ENCODE data around the gene ASB16. TPM values are rescaled to one million over a fixed set of nuclear protein-coding genes. Genes with fewer than 3 reads are reported as not detected.

Gene ASB16
- total RNA-seq, 2 donors from 2014 or later = 2.3 to 3.9 TPM

DNA sequence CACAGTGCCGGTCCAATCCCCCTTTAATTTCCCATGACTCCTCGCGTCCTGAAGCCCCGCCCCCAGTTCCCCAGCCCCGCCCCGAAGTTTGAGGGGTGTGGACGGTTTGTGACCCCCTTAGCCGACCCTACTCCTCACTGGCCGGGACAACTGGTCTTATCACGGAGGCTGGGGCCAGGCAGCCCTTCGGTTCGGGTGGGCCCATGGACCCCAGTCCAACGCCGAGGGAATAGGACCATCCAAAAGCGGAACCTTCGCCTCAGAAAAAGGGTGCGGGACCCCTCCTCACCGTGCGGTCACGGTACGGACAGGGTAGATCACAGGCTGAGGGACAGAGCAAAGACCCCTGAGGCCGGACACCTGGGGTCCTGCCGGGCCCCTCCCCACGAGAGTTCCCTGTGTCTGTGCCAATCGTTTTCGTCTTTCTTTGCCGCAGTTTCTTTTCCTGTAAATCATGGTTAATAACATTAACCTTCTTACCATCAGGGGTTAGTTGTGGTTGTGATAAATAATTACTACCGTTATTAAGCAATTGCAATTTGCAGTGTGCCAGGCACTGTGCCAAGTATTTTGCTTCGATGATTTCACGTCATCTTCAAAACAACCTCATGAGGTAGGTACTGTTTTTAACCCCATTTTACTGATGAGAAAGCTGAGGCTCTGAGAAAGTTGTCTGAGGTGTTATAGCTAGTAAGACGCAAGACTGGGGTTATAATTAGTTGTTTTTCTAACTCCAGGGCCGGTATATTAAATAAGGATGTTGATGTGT, 16.8 kb downstream of the ASB16 start:
- ATAC-seq (ENCODE audit: insufficient number of reproducible peaks, low FRiP score, low read depth) = peak; percentile 57
- DNase-seq (ENCODE audit: low spot score) = no peak
- TF ChIP-seq, protein P1, sequence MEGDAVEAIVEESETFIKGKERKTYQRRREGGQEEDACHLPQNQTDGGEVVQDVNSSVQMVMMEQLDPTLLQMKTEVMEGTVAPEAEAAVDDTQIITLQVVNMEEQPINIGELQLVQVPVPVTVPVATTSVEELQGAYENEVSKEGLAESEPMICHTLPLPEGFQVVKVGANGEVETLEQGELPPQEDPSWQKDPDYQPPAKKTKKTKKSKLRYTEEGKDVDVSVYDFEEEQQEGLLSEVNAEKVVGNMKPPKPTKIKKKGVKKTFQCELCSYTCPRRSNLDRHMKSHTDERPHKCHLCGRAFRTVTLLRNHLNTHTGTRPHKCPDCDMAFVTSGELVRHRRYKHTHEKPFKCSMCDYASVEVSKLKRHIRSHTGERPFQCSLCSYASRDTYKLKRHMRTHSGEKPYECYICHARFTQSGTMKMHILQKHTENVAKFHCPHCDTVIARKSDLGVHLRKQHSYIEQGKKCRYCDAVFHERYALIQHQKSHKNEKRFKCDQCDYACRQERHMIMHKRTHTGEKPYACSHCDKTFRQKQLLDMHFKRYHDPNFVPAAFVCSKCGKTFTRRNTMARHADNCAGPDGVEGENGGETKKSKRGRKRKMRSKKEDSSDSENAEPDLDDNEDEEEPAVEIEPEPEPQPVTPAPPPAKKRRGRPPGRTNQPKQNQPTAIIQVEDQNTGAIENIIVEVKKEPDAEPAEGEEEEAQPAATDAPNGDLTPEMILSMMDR (IDR thresholded peaks at IDR 0.05) = no peak
- Histone ChIP-seq H3K27me3 (replicated peaks; ENCODE audit: insufficient read depth) (no peaks in the 10 kb centered on the region), H3K36me3 (peaks cover 14% of the 10 kb centered on the region), H3K9me3 (no peaks in the 10 kb centered on the region), H3K4me1 (ENCODE audit: control insufficient read depth in 1 of 2, low read depth in 2 of 2) (peaks cover 20 to 35% of the 10 kb centered on the region in 2 donors), H3K4me3 (peak overlapping the region; percentile 99), H3K27ac (peak overlapping the region; percentile 97 to 98)

DNA sequence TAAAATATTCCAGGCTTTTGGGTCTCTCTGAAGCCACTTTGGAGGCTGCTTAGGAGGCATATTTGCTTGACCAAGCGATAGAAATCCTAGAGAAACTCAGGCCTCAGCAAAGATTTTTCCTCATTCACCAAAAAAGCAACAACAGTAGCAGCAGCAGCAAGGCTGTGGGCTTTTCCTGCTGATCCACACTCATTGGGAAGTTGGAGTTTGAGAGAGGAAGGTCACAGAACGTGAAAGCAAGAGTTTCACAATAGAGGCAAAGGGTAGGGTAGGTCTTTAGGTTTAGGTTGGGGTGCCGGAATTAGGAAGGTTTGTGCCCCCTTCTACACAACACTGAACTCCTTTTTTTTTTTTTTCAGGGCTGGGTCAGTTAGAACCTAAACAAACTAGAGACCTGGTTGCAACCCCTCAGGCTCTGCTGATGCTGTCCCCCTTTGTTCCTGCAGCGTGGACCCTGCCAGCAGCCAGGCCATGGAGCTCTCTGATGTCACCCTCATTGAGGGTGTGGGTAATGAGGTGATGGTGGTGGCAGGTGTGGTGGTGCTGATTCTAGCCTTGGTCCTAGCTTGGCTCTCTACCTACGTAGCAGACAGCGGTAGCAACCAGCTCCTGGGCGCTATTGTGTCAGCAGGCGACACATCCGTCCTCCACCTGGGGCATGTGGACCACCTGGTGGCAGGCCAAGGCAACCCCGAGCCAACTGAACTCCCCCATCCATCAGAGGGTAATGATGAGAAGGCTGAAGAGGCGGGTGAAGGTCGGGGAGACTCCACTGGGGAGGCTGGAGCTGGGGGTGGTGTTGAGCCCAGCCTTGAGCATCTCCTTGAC, 18.3 kb downstream of the ASB16 start:
- DNase-seq (ENCODE audit: low spot score) = no peak
- Histone ChIP-seq H3K4me1 (ENCODE audit: control insufficient read depth in 1 of 2, low read depth in 2 of 2) (peaks cover 20 to 35% of the 10 kb centered on the region in 2 donors), H3K4me3 (peak overlapping the region; percentile 99), H3K36me3 (peaks cover 26% of the 10 kb centered on the region), H3K9me3 (no peaks in the 10 kb centered on the region), H3K27me3 (replicated peaks; ENCODE audit: insufficient read depth) (no peaks in the 10 kb centered on the region), H3K27ac (peak overlapping the region; percentile 97 to 98)
- no peak for ATAC-seq (ENCODE audit: insufficient number of reproducible peaks, low FRiP score, low read depth)
- TF ChIP-seq, protein P1 (IDR thresholded peaks at IDR 0.05) = no peak

DNA sequence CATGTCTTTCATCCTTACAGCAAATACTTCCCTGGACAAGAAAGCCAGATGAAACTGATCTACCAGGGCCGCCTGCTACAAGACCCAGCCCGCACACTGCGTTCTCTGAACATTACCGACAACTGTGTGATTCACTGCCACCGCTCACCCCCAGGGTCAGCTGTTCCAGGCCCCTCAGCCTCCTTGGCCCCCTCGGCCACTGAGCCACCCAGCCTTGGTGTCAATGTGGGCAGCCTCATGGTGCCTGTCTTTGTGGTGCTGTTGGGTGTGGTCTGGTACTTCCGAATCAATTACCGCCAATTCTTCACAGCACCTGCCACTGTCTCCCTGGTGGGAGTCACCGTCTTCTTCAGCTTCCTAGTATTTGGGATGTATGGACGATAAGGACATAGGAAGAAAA, 20.0 kb downstream of the ASB16 start:
- TF ChIP-seq, protein P1 (IDR thresholded peaks at IDR 0.05) = no peak
- H3K4me3 ChIP-seq = no peak overlapping the region
- DNase-seq (ENCODE audit: low spot score) = no peak
- no peaks in the 10 kb centered on the region for H3K9me3 ChIP-seq
- ATAC-seq (ENCODE audit: insufficient number of reproducible peaks, low FRiP score, low read depth) = no peak
- H3K27ac ChIP-seq = no peak overlapping the region
- peaks cover 37% of the 10 kb centered on the region for H3K36me3 ChIP-seq
- no peaks in the 10 kb centered on the region for H3K27me3 ChIP-seq (replicated peaks; ENCODE audit: insufficient read depth)
- peaks cover 16 to 23% of the 10 kb centered on the region in 2 donors for H3K4me1 ChIP-seq (ENCODE audit: control insufficient read depth in 1 of 2, low read depth in 2 of 2)

DNA sequence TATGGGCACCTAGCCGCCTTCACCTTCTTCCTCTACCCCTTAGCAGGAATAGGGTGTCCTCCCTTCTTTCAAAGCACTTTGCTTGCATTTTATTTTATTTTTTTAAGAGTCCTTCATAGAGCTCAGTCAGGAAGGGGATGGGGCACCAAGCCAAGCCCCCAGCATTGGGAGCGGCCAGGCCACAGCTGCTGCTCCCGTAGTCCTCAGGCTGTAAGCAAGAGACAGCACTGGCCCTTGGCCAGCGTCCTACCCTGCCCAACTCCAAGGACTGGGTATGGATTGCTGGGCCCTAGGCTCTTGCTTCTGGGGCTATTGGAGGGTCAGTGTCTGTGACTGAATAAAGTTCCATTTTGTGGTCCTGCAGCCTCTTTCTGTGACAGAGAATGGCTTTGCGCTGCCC, 20.9 kb downstream of the ASB16 start:
- peaks cover 41% of the 10 kb centered on the region for H3K36me3 ChIP-seq
- no peak overlapping the region for H3K27ac ChIP-seq
- no peak for ATAC-seq (ENCODE audit: insufficient number of reproducible peaks, low FRiP score, low read depth)

More for the DNA sequence above, 20.9 kb downstream of the ASB16 start:
- Histone ChIP-seq H3K4me1 (ENCODE audit: control insufficient read depth in 1 of 2, low read depth in 2 of 2) (peaks cover 12 to 17% of the 10 kb centered on the region in 2 donors), H3K9me3 (no peaks in the 10 kb centered on the region), H3K27me3 (replicated peaks; ENCODE audit: insufficient read depth) (no peaks in the 10 kb centered on the region), H3K4me3 (no peak overlapping the region)
- TF ChIP-seq, protein P1 (IDR thresholded peaks at IDR 0.05) = no peak
- no peak for DNase-seq (ENCODE audit: low spot score)
